NB4 (cell line): ENCODE data around the gene RSPRY1.

Source experiments
- MYC ChIP-seq: IDR thresholded peaks from 2 replicates; pipeline ENCODE4 v1.6.1; 2011; ENCODE audit warnings: low read depth, low read length
- POLR2A ChIP-seq: IDR thresholded peaks from 2 replicates; pipeline ENCODE4 v1.6.1; 2011; ENCODE audit warnings: mild to moderate bottlenecking; ENCODE audit not compliant: insufficient read length; ENCODE audit errors: extremely low read depth
- TF ChIP-seq, protein P1 (sequence below): IDR thresholded peaks from one replicate; pipeline ENCODE4 v1.5.1; 2012; ENCODE audit warnings: low read depth, low read length
- TF ChIP-seq, protein P2 (sequence below): IDR thresholded peaks from 2 replicates; pipeline ENCODE4 v1.6.1; 2011; ENCODE audit warnings: low read depth, low read length

DNA sequence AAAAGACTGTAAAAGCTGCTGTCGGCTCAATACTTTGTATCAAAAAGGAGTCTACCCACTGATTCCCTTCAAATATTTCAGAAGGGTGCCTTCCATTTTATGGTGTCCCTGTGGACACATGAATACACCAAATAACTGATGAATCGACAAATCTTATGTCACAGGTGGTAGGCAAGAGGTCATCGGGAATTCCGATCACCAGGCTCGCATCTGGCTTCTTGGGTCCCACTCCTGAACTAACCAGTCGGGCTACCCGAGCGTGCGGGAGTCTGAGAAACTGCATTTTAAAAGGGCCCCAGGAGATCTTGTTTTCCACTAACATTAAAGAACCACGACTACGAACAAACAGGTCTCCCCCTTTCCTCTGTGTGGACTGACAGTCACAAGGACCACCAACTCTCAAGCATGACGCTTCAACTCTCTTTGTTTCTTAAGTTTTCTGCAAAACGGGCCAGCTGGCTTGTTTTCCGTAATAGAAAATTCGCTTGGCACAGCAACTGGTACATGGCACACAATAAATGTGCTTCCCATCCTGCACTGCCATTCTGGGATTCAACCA is 1.2 kb upstream of the RSPRY1 start:
- TF ChIP-seq, protein P1, sequence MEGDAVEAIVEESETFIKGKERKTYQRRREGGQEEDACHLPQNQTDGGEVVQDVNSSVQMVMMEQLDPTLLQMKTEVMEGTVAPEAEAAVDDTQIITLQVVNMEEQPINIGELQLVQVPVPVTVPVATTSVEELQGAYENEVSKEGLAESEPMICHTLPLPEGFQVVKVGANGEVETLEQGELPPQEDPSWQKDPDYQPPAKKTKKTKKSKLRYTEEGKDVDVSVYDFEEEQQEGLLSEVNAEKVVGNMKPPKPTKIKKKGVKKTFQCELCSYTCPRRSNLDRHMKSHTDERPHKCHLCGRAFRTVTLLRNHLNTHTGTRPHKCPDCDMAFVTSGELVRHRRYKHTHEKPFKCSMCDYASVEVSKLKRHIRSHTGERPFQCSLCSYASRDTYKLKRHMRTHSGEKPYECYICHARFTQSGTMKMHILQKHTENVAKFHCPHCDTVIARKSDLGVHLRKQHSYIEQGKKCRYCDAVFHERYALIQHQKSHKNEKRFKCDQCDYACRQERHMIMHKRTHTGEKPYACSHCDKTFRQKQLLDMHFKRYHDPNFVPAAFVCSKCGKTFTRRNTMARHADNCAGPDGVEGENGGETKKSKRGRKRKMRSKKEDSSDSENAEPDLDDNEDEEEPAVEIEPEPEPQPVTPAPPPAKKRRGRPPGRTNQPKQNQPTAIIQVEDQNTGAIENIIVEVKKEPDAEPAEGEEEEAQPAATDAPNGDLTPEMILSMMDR: no peak
- TF ChIP-seq POLR2A (no peak), MYC (no peak)
- TF ChIP-seq, protein P2, sequence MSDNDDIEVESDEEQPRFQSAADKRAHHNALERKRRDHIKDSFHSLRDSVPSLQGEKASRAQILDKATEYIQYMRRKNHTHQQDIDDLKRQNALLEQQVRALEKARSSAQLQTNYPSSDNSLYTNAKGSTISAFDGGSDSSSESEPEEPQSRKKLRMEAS: no peak
